IMR-90 (cell line): ENCODE measurements around the gene INCA1. TPM values are rescaled to one million over a fixed set of nuclear protein-coding genes. Genes with fewer than 3 reads are reported as not detected.

Experiments
- ATAC-seq: fragments of 200-7000 bp; cut with Tn5 transposase; 2 replicates; pipeline ENCODE4 v1.9.1; 2020; ENCODE audit warnings: low read depth, mild to moderate bottlenecking, moderate library complexity
- BruUV-seq: library from RNA; stranded (reverse); fragments of 400-500 nt; replicated peaks from 2 replicates; lab custom pipeline; 2021; lab: Mats Ljungman, UMichigan
- CTCF ChIA-PET: fragments of 300-600 bp; formaldehyde crosslinking; extraction: SDS; loops from one replicate; lab custom pipeline; 2021; ENCODE audit warnings: antibody characterized with exemption; lab: Yijun Ruan, JAX
- POLR2A ChIA-PET: fragments of 300-600 bp; sonication (Branson Sonifier 250); formaldehyde crosslinking; loops from one replicate; lab custom pipeline; 2022; ENCODE audit warnings: antibody characterized with exemption; ENCODE audit not compliant: unreplicated experiment; lab: Charles Lee
- DNase-seq: peaks from one replicate; pipeline ENCODE4 v3.0.0; 2013
- H2AFZ ChIP-seq: replicated peaks from 2 replicates; pipeline ENCODE3; 2013; ENCODE audit warnings: low read length, mild to moderate bottlenecking; ENCODE audit not compliant: poor library complexity
- H2AK5ac ChIP-seq: 2 replicates; pipeline ENCODE4 v1.6.1; 2013; ENCODE audit warnings: low read depth, low read length, inconsistent platforms
- H2AK9ac ChIP-seq: replicated peaks from 2 replicates; pipeline ENCODE3; 2013; ENCODE audit warnings: mild to moderate bottlenecking, low read depth, low read length, moderate library complexity; ENCODE audit not compliant: poor library complexity
- H2BK120ac ChIP-seq: 2 replicates; pipeline ENCODE4 v1.6.1; 2013; ENCODE audit warnings: low read depth, low read length, inconsistent platforms
- H2BK15ac ChIP-seq: 3 replicates; pipeline ENCODE4 v1.6.1; 2013; ENCODE audit warnings: low read depth, low read length, inconsistent platforms
- H2BK20ac ChIP-seq: 2 replicates; pipeline ENCODE4 v1.6.1; 2013; ENCODE audit warnings: low read depth, mild to moderate bottlenecking, inconsistent platforms, low read length, moderate library complexity
- H2BK5ac ChIP-seq: 2 replicates; pipeline ENCODE4 v1.6.1; 2013; ENCODE audit warnings: mild to moderate bottlenecking, low read depth, low read length, inconsistent platforms; ENCODE audit not compliant: poor library complexity, severe bottlenecking
- H3K14ac ChIP-seq: replicated peaks from 2 replicates; pipeline ENCODE4 v1.6.1; 2013; ENCODE audit warnings: low read depth, low read length, inconsistent platforms
- H3K18ac ChIP-seq: 2 replicates; pipeline ENCODE4 v1.6.1; 2013; ENCODE audit warnings: low read depth, low read length, control low read depth
- H3K23ac ChIP-seq: 2 replicates; pipeline ENCODE4 v1.6.1; 2013; ENCODE audit warnings: low read depth, low read length, inconsistent platforms
- H3K27ac ChIP-seq: 2 replicates; pipeline ENCODE4 v1.5.1; 2013; ENCODE audit warnings: mild to moderate bottlenecking, control low read depth, low read length; ENCODE audit not compliant: insufficient read depth
- H3K27me3 ChIP-seq: 2 replicates; pipeline ENCODE4 v1.6.1; 2013; ENCODE audit warnings: low read length; ENCODE audit not compliant: control insufficient read depth, insufficient read depth
- H3K36me3 ChIP-seq: 2 replicates; pipeline ENCODE4 v1.6.1; 2013; ENCODE audit warnings: low read length, mixed read lengths; ENCODE audit not compliant: control insufficient read depth, insufficient read depth
- H3K4ac ChIP-seq: 2 replicates; pipeline ENCODE4 v1.6.1; 2013; ENCODE audit warnings: low read depth, low read length, inconsistent platforms
- H3K4me1 ChIP-seq: 2 replicates; pipeline ENCODE4 v1.6.1; 2013; ENCODE audit warnings: low read length, mixed read lengths; ENCODE audit not compliant: control insufficient read depth, insufficient read depth
- H3K4me2 ChIP-seq: 2 replicates; pipeline ENCODE4 v1.6.1; 2013; ENCODE audit warnings: low read depth, mild to moderate bottlenecking, control low read depth, low read length, moderate library complexity
- H3K4me3 ChIP-seq: 2 replicates; pipeline ENCODE4 v1.5.1; 2013; ENCODE audit warnings: low read depth, mild to moderate bottlenecking, control low read depth, low read length, moderate library complexity; ENCODE audit not compliant: insufficient read depth
- H3K56ac ChIP-seq: 2 replicates; pipeline ENCODE4 v1.6.1; 2013; ENCODE audit warnings: low read length, inconsistent platforms; ENCODE audit not compliant: insufficient read depth; ENCODE audit errors: extremely low read depth
- H3K79me1 ChIP-seq, 2 experiments: 2 replicates each; pipeline ENCODE4 v1.6.1; 2013; ENCODE audit warnings: low read length in 2 of 2, inconsistent platforms in 1 of 2, low read depth in 1 of 2
- H3K9ac ChIP-seq: 2 replicates; pipeline ENCODE4 v1.6.1; 2013; ENCODE audit warnings: low read depth, low read length, control low read depth
- H3K9me1 ChIP-seq: 2 replicates; pipeline ENCODE4 v1.6.1; 2013; ENCODE audit warnings: low read length, inconsistent platforms; ENCODE audit not compliant: insufficient read depth
- H3K9me3 ChIP-seq: 2 replicates; pipeline ENCODE4 v1.6.1; 2013; ENCODE audit warnings: low read length; ENCODE audit not compliant: control insufficient read depth, insufficient read depth
- H4K20me1 ChIP-seq: 2 replicates; pipeline ENCODE4 v1.6.1; 2013; ENCODE audit warnings: low read length, inconsistent platforms; ENCODE audit not compliant: insufficient read depth
- H4K5ac ChIP-seq: 2 replicates; pipeline ENCODE4 v1.6.1; 2013; ENCODE audit warnings: mild to moderate bottlenecking, low read depth, low read length, control low read depth
- H4K8ac ChIP-seq, 2 experiments: 2 replicates each; pipeline ENCODE4 v1.6.1; 2013; ENCODE audit warnings: low read depth in 2 of 2, low read length in 2 of 2, control low read depth in 1 of 2, inconsistent platforms in 1 of 2
- H4K91ac ChIP-seq: 2 replicates; pipeline ENCODE4 v1.6.1; 2013; ENCODE audit warnings: low read depth, low read length, inconsistent platforms; ENCODE audit not compliant: insufficient read depth
- BHLHE40 ChIP-seq: fragments of 150-350 bp; IDR thresholded peaks from 2 replicates; pipeline ENCODE4 v1.6.1; 2016; ENCODE audit warnings: mild to moderate bottlenecking, low read depth, low read length
- CEBPB ChIP-seq: IDR thresholded peaks from 2 replicates; pipeline ENCODE4 v1.6.1; 2012; ENCODE audit warnings: low read depth, low read length, improper control_type of control experiment
- CHD1 ChIP-seq: IDR thresholded peaks from 2 replicates; pipeline ENCODE4 v1.6.1; 2012; ENCODE audit warnings: low read depth, low read length, improper control_type of control experiment
- CTCF ChIP-seq: conservative IDR thresholded peaks from 2 replicates; pipeline ENCODE4 v1.5.1; 2012; ENCODE audit warnings: mild to moderate bottlenecking, low read depth, low read length, improper control_type of control experiment
- ELK1 ChIP-seq: fragments of 150-350 bp; IDR thresholded peaks from 2 replicates; pipeline ENCODE4 v1.6.1; 2016; ENCODE audit warnings: low read depth, mild to moderate bottlenecking, low read length, moderate library complexity, borderline replicate concordance
- FOS ChIP-seq: fragments of 150-350 bp; IDR thresholded peaks from 2 replicates; pipeline ENCODE4 v1.6.1; 2016; ENCODE audit warnings: low read depth, low read length
- MAFK ChIP-seq: IDR thresholded peaks from 2 replicates; pipeline ENCODE4 v1.6.1; 2012; ENCODE audit warnings: low read depth, low read length, improper control_type of control experiment
- MAZ ChIP-seq: IDR thresholded peaks from 2 replicates; pipeline ENCODE4 v1.6.1; 2012; ENCODE audit warnings: low read depth, mild to moderate bottlenecking, low read length, improper control_type of control experiment, moderate library complexity, borderline replicate concordance
- MXI1 ChIP-seq: IDR thresholded peaks from 2 replicates; pipeline ENCODE4 v1.6.1; 2012; ENCODE audit warnings: low read depth, mild to moderate bottlenecking, low read length, moderate library complexity, borderline replicate concordance
- NFE2L2 ChIP-seq: fragments of 150-350 bp; IDR thresholded peaks from 2 replicates; pipeline ENCODE4 v1.6.1; 2016; ENCODE audit warnings: low read depth, mild to moderate bottlenecking, low read length
- POLR2A ChIP-seq: IDR thresholded peaks from 2 replicates; pipeline ENCODE4 v1.6.1; 2012; ENCODE audit warnings: mild to moderate bottlenecking, low read depth, low read length
- RAD21 ChIP-seq: IDR thresholded peaks from 2 replicates; pipeline ENCODE4 v1.6.1; 2012; ENCODE audit warnings: low read length, improper control_type of control experiment
- RCOR1 ChIP-seq: IDR thresholded peaks from 2 replicates; pipeline ENCODE4 v1.6.1; 2012; ENCODE audit warnings: mild to moderate bottlenecking, low read length, improper control_type of control experiment; ENCODE audit not compliant: insufficient replicate concordance
- RFX5 ChIP-seq: IDR thresholded peaks from 2 replicates; pipeline ENCODE4 v1.8.0; 2012; ENCODE audit warnings: low read depth, mild to moderate bottlenecking, low read length, moderate library complexity
- SMC3 ChIP-seq: fragments of 150-350 bp; IDR thresholded peaks from 2 replicates; pipeline ENCODE4 v1.6.1; 2016; ENCODE audit warnings: low read depth, mild to moderate bottlenecking, antibody characterized with exemption, low read length, moderate library complexity
- USF2 ChIP-seq: fragments of 150-350 bp; IDR thresholded peaks from 2 replicates; pipeline ENCODE4 v1.6.1; 2017; ENCODE audit warnings: mild to moderate bottlenecking, antibody characterized with exemption, low read length, low read depth
- WGBS, 2 experiments: methylation state at CpG; one replicate each; pipeline versions ENCODE4 v1.1.5 to v1.1.7; 2013; ENCODE audit warnings: missing lambda C conversion rate in 2 of 2; ENCODE audit not compliant: insufficient read length in 1 of 2; ENCODE audit errors: extremely low coverage in 2 of 2; 5-methylcytosine and 5-hydroxymethylcytosine counted together
- dilution Hi-C: fragments of 300-500 bp; cut with HindIII; formaldehyde crosslinking; loops from one replicate; pipeline ENCODE4 v1.14.3; 2018; ENCODE audit warnings: low sequenced_read_pairs; ENCODE audit not compliant: unreplicated experiment
- in situ Hi-C: fragments of 300-500 bp; cut with MboI; formaldehyde crosslinking; loops from 3 replicates; pipeline ENCODE4 v1.14.3; 2019; ENCODE audit warnings: low sequenced_read_pairs, inconsistent platforms, mixed read lengths
- intact Hi-C: fragments of 100-400 bp; cut with micrococcal nuclease; formaldehyde crosslinking; loops from 2 replicates; pipeline ENCODE4 v1.10.0; 2022
- polyA plus RNA-seq, 3 experiments: library from polyadenylated mRNA; depleted of rRNA; stranded (reverse); fragments of >200 nt; gene quantifications; 2 replicates each; pipeline ENCODE4 v1.2.3, GENCODE V29; 2012; ENCODE audit warnings: low replicate concordance in 1 of 3
- total RNA-seq: library from RNA; depleted of rRNA; stranded (reverse); fragments of >200 nt; gene quantifications from 2 replicates; pipeline ENCODE4 v1.2.3, GENCODE V29; 2012

Gene INCA1
- total and polyA plus RNA-seq, 2 of the 4 experiments (the other 2 are of a cell fraction), result 0.18 to 0.51 TPM

GRCh38 chr17:5003214-5003867 lies 6.0 kb upstream of the INCA1 start:
- no peak overlapping the region for H3K4me2 ChIP-seq
- no peaks in the 10 kb centered on the region for H3K9me3 ChIP-seq
- TF ChIP-seq BHLHE40 (no peak), FOS (no peak), RCOR1 (no peak), MAZ (no peak), ELK1 (no peak), CHD1 (no peak), RAD21 (no peak), RFX5 (no peak), POLR2A (no peak), NFE2L2 (no peak), MAFK (no peak), USF2 (no peak), CEBPB (no peak), SMC3 (no peak), CTCF (no peak), MXI1 (no peak)
- no CpG with 5 or more reads among the region's 18 CpGs for WGBS, 2 experiments
- CTCF ChIA-PET, result no interaction called here
- H3K9ac ChIP-seq, result no peak overlapping the region
- intact Hi-C loops, result no loop called here
- DNase-seq (no peak), ATAC-seq (no peak)
- H2AK9ac ChIP-seq, result no peak overlapping the region
- H2BK20ac ChIP-seq, result no peak overlapping the region
- H3K14ac ChIP-seq, result no peak overlapping the region
- H4K20me1 ChIP-seq, result peaks cover 26% of the 10 kb centered on the region
- no peaks in the 10 kb centered on the region for H3K27me3 ChIP-seq
- POLR2A ChIA-PET, result no interaction called here
- no peak overlapping the region for H3K4ac ChIP-seq
- H4K91ac ChIP-seq, result no peak overlapping the region
- H3K4me3 ChIP-seq, result no peak overlapping the region
- peaks cover 65% of the 10 kb centered on the region for H3K36me3 ChIP-seq
- no peak overlapping the region for H2AFZ ChIP-seq
- peaks cover 30 to 54% of the 10 kb centered on the region in 2 experiments for H3K79me1 ChIP-seq
- H2BK120ac ChIP-seq, result no peak overlapping the region
- H4K8ac ChIP-seq, result no peak overlapping the region
- no peak overlapping the region for H3K27ac ChIP-seq
- H3K4me1 ChIP-seq, result peaks cover 17% of the 10 kb centered on the region
- H3K56ac ChIP-seq, result no peak overlapping the region
- H3K18ac ChIP-seq, result no peak overlapping the region
- BruUV-seq, result no TSS peak
- no peak overlapping the region for H2AK5ac ChIP-seq
- dilution Hi-C loops, result no loop called here
- in situ Hi-C loops, result no loop called here
- H2BK5ac ChIP-seq, result no peak overlapping the region
- no peak overlapping the region for H3K23ac ChIP-seq
- H3K9me1 ChIP-seq, result peaks cover 23% of the 10 kb centered on the region
- H2BK15ac ChIP-seq, result no peak overlapping the region
- no peak overlapping the region for H4K5ac ChIP-seq
